Breast epithelium (tissue), 4 donors: ENCODE results near the gene SLFN5. TPM values are rescaled to one million over a fixed set of nuclear protein-coding genes. Genes with fewer than 3 reads are reported as not detected.

Source experiments
- DNase-seq, 2 donors: peaks; one replicate each; pipeline ENCODE4 v3.0.0-alpha.2; 2019; ENCODE audit warnings: low spot score in 2 of 2
- H3K27ac ChIP-seq, 2 donors: fragments of 200-600 bp; sonication (generic) in 1 of 2; one replicate each; pipeline ENCODE4 v1.5.1; 2016 to 2019; ENCODE audit warnings: mild to moderate bottlenecking in 1 of 2
- H3K27me3 ChIP-seq, 2 donors: fragments of 200-600 bp; sonication (generic) in 1 of 2; one replicate each; pipeline versions ENCODE4 v1.5.1 to v1.6.0; 2017 to 2019; ENCODE audit warnings: control low read depth in 1 of 2, mild to moderate bottlenecking in 1 of 2
- H3K36me3 ChIP-seq: fragments of 200-600 bp; one replicate; pipeline ENCODE4 v1.5.1; 2019
- H3K4me1 ChIP-seq, 2 donors: fragments of 200-600 bp; sonication (generic); one replicate each; pipeline ENCODE4 v1.5.1; 2016 to 2019; ENCODE audit warnings: control low read depth in 1 of 2
- H3K4me3 ChIP-seq, 3 donors: fragments of 200-600 bp; sonication (generic); 1 replicate in 2 of 3; 2 replicates in 1 of 3; pipeline ENCODE4 v1.5.1; 2016 to 2019; ENCODE audit warnings: mild to moderate bottlenecking in 3 of 3, moderate library complexity in 2 of 3
- H3K9me3 ChIP-seq, 2 donors: fragments of 200-600 bp; sonication (generic) in 1 of 2; one replicate each; pipeline ENCODE4 v1.5.1; 2016 to 2019; ENCODE audit warnings: control low read depth in 1 of 2
- POLR2A ChIP-seq: fragments of 450-650 bp; IDR thresholded peaks from one replicate; pipeline ENCODE4 v1.6.1; 2016; ENCODE audit warnings: antibody characterized with exemption, mild to moderate bottlenecking, moderate library complexity
- POLR2AphosphoS5 ChIP-seq, 3 donors: sonication (generic); formaldehyde crosslinking; IDR thresholded peaks; one replicate each; pipeline ENCODE4 v1.6.1; 2017; ENCODE audit warnings: antibody characterized with exemption in 3 of 3
- intact Hi-C: fragments of 100-400 bp; cut with DNase I; formaldehyde crosslinking; loops from one replicate; pipeline ENCODE4 v1.15.1; 2023; ENCODE audit warnings: low total_unique reads
- total RNA-seq, 3 donors: library from RNA; depleted of rRNA; stranded (reverse); fragments of >200 nt; gene quantifications; one replicate each; pipeline ENCODE4 v1.1.0, GENCODE V29; 2016
- TF ChIP-seq, protein P1 (sequence below), 3 donors: fragments of 450-650 bp; IDR thresholded peaks; one replicate each; pipeline ENCODE4 v1.5.1; 2016 to 2017; ENCODE audit warnings: antibody characterized with exemption in 3 of 3, mild to moderate bottlenecking in 3 of 3, moderate library complexity in 3 of 3

The SLFN5 gene
- total RNA-seq, 3 donors from 2014 or later: 29.8 to 35.0 (median 34.1) TPM

- no peak overlapping the region for H3K4me3 ChIP-seq
- H3K27ac ChIP-seq: no peak overlapping the region
- intact Hi-C loops: no loop called here
- no peaks in the 10 kb centered on the region for H3K36me3 ChIP-seq
- TF ChIP-seq POLR2AphosphoS5 (IDR thresholded peaks at IDR 0.05) (no peak), POLR2A (no peak)
- TF ChIP-seq, protein P1, sequence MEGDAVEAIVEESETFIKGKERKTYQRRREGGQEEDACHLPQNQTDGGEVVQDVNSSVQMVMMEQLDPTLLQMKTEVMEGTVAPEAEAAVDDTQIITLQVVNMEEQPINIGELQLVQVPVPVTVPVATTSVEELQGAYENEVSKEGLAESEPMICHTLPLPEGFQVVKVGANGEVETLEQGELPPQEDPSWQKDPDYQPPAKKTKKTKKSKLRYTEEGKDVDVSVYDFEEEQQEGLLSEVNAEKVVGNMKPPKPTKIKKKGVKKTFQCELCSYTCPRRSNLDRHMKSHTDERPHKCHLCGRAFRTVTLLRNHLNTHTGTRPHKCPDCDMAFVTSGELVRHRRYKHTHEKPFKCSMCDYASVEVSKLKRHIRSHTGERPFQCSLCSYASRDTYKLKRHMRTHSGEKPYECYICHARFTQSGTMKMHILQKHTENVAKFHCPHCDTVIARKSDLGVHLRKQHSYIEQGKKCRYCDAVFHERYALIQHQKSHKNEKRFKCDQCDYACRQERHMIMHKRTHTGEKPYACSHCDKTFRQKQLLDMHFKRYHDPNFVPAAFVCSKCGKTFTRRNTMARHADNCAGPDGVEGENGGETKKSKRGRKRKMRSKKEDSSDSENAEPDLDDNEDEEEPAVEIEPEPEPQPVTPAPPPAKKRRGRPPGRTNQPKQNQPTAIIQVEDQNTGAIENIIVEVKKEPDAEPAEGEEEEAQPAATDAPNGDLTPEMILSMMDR (IDR thresholded peaks at IDR 0.05): no peak
- no peak for DNase-seq
- H3K4me1 ChIP-seq: no peaks in the 10 kb centered on the region
- H3K27me3 ChIP-seq: no peaks in the 10 kb centered on the region
- H3K9me3 ChIP-seq: no peaks in the 10 kb centered on the region
These were observed 48.9 kb downstream of the SLFN5 start for GRCh38 chr17:35291802-35292201.

DNA sequence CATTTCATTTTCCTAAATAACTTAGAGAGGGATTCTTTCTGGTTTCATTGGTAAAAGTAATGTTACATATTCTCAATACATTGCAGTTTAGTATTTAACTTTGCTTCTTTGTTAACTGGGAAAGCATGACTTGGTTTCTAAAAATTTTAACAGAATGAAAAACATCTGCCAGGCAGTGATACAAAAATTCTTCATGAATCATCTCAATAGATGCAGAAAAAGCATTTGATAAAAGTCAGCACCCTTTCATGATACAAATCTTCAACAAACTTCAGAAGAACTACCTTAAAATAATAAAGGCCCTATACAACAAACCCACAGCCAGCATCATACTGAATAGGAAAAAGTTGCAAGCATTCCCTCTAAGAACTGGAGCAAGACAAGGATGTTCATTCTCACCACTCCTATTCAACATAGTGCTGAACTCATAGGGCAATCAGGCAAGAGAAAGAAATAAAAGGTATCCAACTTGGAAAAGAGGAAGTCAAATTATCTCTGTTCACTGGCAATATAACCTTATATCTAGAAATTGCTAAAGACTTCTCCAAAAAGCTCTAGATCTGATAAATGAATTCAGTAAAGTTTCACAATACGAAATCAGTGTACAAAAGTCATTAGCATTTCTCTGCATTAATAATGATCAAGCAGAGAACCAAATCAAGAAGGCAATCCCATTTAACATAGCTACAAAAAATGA is 50.4 kb downstream of the SLFN5 start:
- Histone ChIP-seq H3K27me3 (no peaks in the 10 kb centered on the region), H3K9me3 (no peaks in the 10 kb centered on the region), H3K4me1 (no peaks in the 10 kb centered on the region), H3K36me3 (no peaks in the 10 kb centered on the region), H3K27ac (no peak overlapping the region), H3K4me3 (no peak overlapping the region)
- no peak for TF ChIP-seq POLR2A
- no peak for TF ChIP-seq POLR2AphosphoS5 (IDR thresholded peaks at IDR 0.05)
- TF ChIP-seq, protein P1 (IDR thresholded peaks at IDR 0.05): no peak
- intact Hi-C loops: no loop called here
- no peak for DNase-seq

DNA sequence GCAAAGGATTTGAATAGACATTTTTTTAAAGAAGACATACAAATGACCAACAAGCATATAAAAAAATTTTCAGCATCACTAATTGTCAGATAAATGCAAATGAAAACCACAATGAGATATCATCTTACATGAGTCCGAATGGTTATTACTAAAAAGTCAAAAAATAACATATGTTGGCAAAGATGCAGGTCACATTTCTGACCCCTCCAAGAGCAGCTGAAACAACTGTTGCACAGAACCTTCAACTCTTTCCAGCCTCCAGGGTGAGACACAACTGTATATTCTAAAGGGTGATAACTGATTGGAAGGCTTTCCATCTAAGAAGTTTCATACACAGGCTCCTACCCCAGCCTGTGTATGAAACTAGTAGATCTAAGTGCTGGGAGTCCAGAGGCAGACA is 51.9 kb downstream of the SLFN5 start:
- no peak overlapping the region for H3K4me3 ChIP-seq
- H3K27ac ChIP-seq: no peak overlapping the region
- H3K9me3 ChIP-seq: no peaks in the 10 kb centered on the region
- intact Hi-C loops: no loop called here
- TF ChIP-seq, protein P1 (IDR thresholded peaks at IDR 0.05): no peak
- TF ChIP-seq POLR2A (no peak), POLR2AphosphoS5 (IDR thresholded peaks at IDR 0.05) (no peak)
- no peaks in the 10 kb centered on the region for H3K27me3 ChIP-seq
- no peak for DNase-seq
- peaks cover 0 to 5% of the 10 kb centered on the region in 2 donors for H3K4me1 ChIP-seq
- H3K36me3 ChIP-seq: no peaks in the 10 kb centered on the region

DNA sequence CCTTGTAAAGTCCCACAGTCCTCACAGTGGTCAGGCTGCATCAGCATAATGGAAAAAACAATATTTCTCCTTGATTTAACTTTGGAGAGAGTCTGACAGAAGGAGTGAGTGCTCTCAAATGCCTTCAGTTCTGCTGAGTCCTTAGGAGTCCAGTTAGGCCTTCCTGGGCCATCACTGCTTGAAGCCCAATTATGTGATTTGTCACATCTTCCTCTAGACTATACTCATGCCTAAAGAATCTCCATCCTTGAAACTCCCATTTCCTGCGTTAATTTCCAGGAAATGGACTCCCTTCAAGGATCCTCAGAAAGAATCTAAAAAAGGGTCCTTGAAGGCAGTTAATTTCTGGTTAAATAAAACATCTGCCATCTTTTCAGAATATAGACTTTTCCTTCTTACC is 52.8 kb downstream of the SLFN5 start:
- H3K36me3 ChIP-seq: no peaks in the 10 kb centered on the region
- H3K4me3 ChIP-seq: no peak overlapping the region
- no peaks in the 10 kb centered on the region for H3K27me3 ChIP-seq
- DNase-seq: no peak
- H3K4me1 ChIP-seq: peaks cover 0 to 5% of the 10 kb centered on the region in 2 donors
- no peaks in the 10 kb centered on the region for H3K9me3 ChIP-seq
- no peak overlapping the region for H3K27ac ChIP-seq
- intact Hi-C loops: loop anchor here (2.0 kb wide), 1 partner anchor 181 kb away; no protein-coding TSS in a partner anchor
- TF ChIP-seq POLR2A (no peak), POLR2AphosphoS5 (IDR thresholded peaks at IDR 0.05) (no peak)
- TF ChIP-seq, protein P1 (IDR thresholded peaks at IDR 0.05): no peak

DNA sequence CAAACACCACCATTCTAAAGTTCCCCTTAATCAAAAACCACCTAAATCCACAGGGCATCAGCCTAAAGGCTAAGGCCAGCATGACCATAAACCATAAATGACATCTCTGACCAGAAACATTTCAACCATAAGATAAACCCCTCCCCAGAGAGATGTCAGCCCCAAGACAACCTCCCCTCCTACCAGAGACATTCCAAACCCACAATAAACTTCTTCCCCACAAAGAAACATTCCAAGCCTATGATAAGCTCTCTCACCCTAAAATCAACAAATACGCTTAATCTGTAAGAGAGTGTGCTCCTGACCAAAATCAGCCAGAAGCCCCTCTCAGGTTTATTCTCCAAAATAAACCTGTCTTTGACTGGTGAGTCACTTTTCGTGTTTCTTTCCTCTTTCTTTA is 54.8 kb downstream of the SLFN5 start:
- peaks cover 0 to 3% of the 10 kb centered on the region in 2 donors for H3K9me3 ChIP-seq
- no peaks in the 10 kb centered on the region for H3K27me3 ChIP-seq
- intact Hi-C loops: loop anchor here (2.0 kb wide), 1 partner anchor 179 kb away; no protein-coding TSS in a partner anchor
- no peaks in the 10 kb centered on the region for H3K36me3 ChIP-seq
- H3K4me1 ChIP-seq: peaks cover 0 to 5% of the 10 kb centered on the region in 2 donors
- DNase-seq: no peak
- TF ChIP-seq POLR2A (no peak), POLR2AphosphoS5 (IDR thresholded peaks at IDR 0.05) (no peak)
- TF ChIP-seq, protein P1 (IDR thresholded peaks at IDR 0.05): no peak
- no peak overlapping the region for H3K4me3 ChIP-seq
- H3K27ac ChIP-seq: peak overlapping the region in 1 of 2 donors; percentile 68
